PC-9 (cell line): ENCODE measurements around the gene PIK3IP1.

Experiments
- EZH2 ChIP-seq: fragments of 200-600 bp; sonication (generic); IDR thresholded peaks from 2 replicates; pipeline ENCODE4 v1.8.0; 2017; ENCODE audit warnings: antibody characterized with exemption, low read depth
- TF ChIP-seq, protein P1 (sequence below): fragments of 200-600 bp; sonication (generic); conservative IDR thresholded peaks from 2 replicates; pipeline ENCODE4 v1.6.1; 2017; ENCODE audit warnings: mixed run types, antibody characterized with exemption, mild to moderate bottlenecking, moderate library complexity

- TF ChIP-seq, protein P1, sequence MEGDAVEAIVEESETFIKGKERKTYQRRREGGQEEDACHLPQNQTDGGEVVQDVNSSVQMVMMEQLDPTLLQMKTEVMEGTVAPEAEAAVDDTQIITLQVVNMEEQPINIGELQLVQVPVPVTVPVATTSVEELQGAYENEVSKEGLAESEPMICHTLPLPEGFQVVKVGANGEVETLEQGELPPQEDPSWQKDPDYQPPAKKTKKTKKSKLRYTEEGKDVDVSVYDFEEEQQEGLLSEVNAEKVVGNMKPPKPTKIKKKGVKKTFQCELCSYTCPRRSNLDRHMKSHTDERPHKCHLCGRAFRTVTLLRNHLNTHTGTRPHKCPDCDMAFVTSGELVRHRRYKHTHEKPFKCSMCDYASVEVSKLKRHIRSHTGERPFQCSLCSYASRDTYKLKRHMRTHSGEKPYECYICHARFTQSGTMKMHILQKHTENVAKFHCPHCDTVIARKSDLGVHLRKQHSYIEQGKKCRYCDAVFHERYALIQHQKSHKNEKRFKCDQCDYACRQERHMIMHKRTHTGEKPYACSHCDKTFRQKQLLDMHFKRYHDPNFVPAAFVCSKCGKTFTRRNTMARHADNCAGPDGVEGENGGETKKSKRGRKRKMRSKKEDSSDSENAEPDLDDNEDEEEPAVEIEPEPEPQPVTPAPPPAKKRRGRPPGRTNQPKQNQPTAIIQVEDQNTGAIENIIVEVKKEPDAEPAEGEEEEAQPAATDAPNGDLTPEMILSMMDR, result peak; percentile 96
- TF ChIP-seq EZH2, result no peak
These were observed 21.3 kb upstream of the PIK3IP1 start for GRCh38 chr22:31313366-31314147.
